Heart left ventricle (tissue), 13 donors: Measurements from ENCODE around the gene IPCEF1.

Experiments
- POLR2A ChIP-seq, 2 donors: fragments of 450-650 bp; IDR thresholded peaks; one replicate each; pipeline ENCODE4 v1.6.1; 2017; ENCODE audit warnings: antibody characterized with exemption in 2 of 2, mild to moderate bottlenecking in 2 of 2, moderate library complexity in 2 of 2
- TF ChIP-seq, protein P1 (sequence below), 12 donors: fragments of 200-600 bp; sonication (generic) in 4 of 12; IDR thresholded peaks; one replicate each; pipeline versions ENCODE4 v1.5.0 to v1.8.0; 2018 to 2022; ENCODE audit warnings: antibody characterized with exemption in 12 of 12, mild to moderate bottlenecking in 5 of 12
- donor health status: ischemic (EF 13 %, LVEDD 7.1; RV severe dilation, severe dysfunction).
- donor health status: DM: no; HTN: yes; CAD: no.
- donor health status: DM: no; HTN: no; CAD: no.
- donor health status: ischemic (EF 25% LVEDD 6.9; RV normal size, moderate dysfunction).
- donor health status: ischemic (EF 25% LVEDD 5.7; RV mildly dilated, moderate dysfunction).
- donor health status: ischemic (EF 35%, LVEDD 5.7; RV mildly dilated, moderate dysfunction).
- donor health status: nonischemic (EF 11% LVEDD 7.7; RV severe dilation, severe dysfunction).
- donor health status: DM: yes; HTN: yes; CAD: no.
- donor health status: PGD.
- donor health status: ischemic (EF 29% LVEDD 5.4; RV normal size, mild dysfunction).
- donor health status: nonischemic (EF 23%, LVEDD 6.1; RV moderate dilation, normal function).

DNA sequence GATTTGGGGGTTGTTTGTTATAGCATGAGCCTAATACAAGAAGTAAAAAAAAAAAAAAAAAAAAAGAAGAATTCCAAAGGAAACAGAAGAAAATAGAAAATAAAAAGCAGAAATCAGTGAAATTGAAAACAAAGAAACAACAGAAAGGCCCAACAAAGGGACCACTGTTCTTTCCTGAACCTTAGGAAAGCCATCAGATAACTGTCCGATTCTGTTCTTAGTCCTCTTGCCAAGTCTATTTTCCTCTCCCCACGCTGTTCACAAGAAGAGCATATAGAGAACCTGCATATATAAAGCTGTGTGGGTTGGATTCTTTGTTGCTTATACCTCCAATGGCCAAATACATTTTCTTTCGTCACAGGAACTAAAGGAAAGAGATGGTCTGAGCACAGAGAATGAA, 38.0 kb upstream of the IPCEF1 start:
- TF ChIP-seq, protein P1, sequence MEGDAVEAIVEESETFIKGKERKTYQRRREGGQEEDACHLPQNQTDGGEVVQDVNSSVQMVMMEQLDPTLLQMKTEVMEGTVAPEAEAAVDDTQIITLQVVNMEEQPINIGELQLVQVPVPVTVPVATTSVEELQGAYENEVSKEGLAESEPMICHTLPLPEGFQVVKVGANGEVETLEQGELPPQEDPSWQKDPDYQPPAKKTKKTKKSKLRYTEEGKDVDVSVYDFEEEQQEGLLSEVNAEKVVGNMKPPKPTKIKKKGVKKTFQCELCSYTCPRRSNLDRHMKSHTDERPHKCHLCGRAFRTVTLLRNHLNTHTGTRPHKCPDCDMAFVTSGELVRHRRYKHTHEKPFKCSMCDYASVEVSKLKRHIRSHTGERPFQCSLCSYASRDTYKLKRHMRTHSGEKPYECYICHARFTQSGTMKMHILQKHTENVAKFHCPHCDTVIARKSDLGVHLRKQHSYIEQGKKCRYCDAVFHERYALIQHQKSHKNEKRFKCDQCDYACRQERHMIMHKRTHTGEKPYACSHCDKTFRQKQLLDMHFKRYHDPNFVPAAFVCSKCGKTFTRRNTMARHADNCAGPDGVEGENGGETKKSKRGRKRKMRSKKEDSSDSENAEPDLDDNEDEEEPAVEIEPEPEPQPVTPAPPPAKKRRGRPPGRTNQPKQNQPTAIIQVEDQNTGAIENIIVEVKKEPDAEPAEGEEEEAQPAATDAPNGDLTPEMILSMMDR (IDR thresholded peaks at IDR 0.05), result no peak
- TF ChIP-seq POLR2A (IDR thresholded peaks at IDR 0.05), result no peak
